Retinal pigment epithelial cell (primary cell): ENCODE measurements around the gene RBMS1.

Experiments used
- DNase-seq: peaks from one replicate; pipeline ENCODE4 v3.0.0-alpha.2; 2010; ENCODE audit warnings: low read depth
- H3K4me3 ChIP-seq: 2 replicates; pipeline ENCODE4 v1.5.1; 2011; ENCODE audit warnings: mild to moderate bottlenecking, low read length, control low read depth, moderate library complexity
- CTCF ChIP-seq: conservative IDR thresholded peaks from 2 replicates; pipeline ENCODE4 v1.5.1; 2011; ENCODE audit warnings: low read depth, low read length, control low read depth, inconsistent platforms

RBMS1 gene

DNA sequence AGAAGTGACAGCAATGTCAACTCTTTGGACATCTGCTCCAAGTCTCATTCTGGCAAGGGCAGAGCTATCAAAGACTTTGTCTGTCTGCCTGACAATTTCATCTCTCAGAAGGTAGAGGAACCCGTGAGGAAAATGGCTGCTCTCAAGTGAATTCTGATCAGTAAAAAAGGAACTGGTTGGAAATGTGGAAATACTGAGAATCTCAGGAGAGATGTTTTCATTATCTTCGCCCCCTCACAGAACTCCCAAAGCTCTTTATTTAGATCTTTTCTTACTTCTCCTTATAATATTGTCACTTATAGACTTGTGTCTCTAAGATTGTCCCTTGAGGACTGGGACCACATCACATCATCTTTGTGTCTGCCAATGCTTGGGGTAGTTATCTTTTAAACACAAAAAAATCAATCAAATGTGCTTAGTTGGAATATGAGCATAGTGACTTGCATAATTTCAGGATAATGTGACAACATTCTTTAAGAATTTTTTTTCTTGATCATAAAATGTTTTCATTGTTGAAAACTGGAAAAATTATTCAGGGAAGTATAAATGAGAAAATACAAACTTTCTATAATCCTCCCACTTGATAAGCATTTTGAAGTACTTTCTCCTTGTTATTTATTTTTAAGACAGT, 225.3 kb downstream of the RBMS1 start:
- TF ChIP-seq CTCF, result no peak
- H3K4me3 ChIP-seq, result no peak overlapping the region
- DNase-seq, result no peak

DNA sequence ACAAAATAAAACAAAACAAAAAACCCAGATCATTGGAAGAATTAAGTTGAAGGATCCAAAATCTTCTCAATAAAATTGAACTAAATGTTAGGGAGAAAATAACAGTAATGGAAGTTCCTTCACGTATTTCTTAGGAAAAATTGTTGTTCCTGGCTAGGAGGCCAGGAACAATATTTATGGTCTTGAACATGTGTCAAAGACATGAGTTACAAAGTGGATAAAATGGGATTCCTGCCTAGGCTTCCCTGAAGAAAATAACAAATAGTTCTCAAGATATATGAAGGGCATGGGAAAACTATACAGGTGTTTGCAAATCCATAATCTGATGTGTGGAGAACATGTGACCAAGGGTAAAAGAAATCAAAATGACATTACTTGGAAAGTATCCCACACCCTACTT, 225.9 kb downstream of the RBMS1 start:
- no peak for TF ChIP-seq CTCF
- H3K4me3 ChIP-seq, result no peak overlapping the region
- no peak for DNase-seq

GRCh38 chr2:160267022-160267421, 226.6 kb downstream of the RBMS1 start:
- H3K4me3 ChIP-seq, result no peak overlapping the region
- TF ChIP-seq CTCF, result no peak
- no peak for DNase-seq

- TF ChIP-seq CTCF, result no peak
- no peak for DNase-seq
- no peak overlapping the region for H3K4me3 ChIP-seq
Observed at GRCh38 chr2:160266037-160266551, 227.5 kb downstream of the RBMS1 start.

- no peak overlapping the region for H3K4me3 ChIP-seq
- no peak for DNase-seq
- TF ChIP-seq CTCF, result no peak
Observed at GRCh38 chr2:160264308-160264707, 229.3 kb downstream of the RBMS1 start.

DNA sequence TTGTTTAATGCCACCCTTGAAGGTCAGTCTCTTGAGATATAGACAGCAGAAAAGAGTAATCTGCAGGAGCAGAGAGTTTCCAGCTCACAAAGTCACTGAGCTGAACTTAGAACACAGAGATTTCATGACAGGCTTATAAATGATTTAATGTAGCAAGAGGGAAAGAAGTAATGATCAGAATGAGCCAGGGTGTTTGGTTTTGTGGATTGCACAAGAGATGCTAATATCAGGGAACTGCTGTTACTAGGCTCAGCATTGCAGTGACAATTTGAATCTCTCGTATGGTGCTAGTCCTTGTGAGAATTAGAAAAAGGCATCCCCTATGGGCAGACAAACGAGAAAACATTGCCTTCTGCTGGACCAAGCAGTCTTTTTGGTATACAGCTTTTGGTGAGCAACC, 231.9 kb downstream of the RBMS1 start:
- DNase-seq, result no peak
- no peak overlapping the region for H3K4me3 ChIP-seq
- no peak for TF ChIP-seq CTCF

DNA sequence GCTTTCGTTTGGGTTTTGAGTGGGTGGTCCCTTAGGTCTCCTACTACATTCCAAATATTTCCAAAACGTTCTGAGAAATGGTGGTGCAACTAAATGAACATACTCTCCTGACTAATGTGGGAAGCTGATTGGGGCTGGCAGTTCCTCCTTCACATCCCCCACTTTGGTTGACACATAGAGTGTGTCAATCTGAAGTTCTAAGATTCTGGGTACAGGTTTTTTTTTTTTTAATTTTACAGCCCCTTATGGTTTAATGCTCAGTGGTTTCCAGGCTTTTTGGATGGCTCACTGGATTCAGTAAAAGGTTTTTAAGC, 235.2 kb downstream of the RBMS1 start:
- no peak for DNase-seq
- no peak for TF ChIP-seq CTCF
- H3K4me3 ChIP-seq, result no peak overlapping the region
